Embryonic facial prominence (tissue), 1 donor: ENCODE results near the gene SLC4A5.
A peak's percentile ranks its signal among the peaks of the same experiment; 100 is the strongest.
"Not testable (repeated sequence)": the region's sequence is repeated elsewhere in the genome, so short reads cannot be mapped to it uniquely, and the experiment has no call there.

Experiments
- DNase-seq: peaks from one replicate; pipeline ENCODE4 v3.0.0-alpha.2; 2016; ENCODE audit errors: extremely low spot score

Gene SLC4A5

DNA sequence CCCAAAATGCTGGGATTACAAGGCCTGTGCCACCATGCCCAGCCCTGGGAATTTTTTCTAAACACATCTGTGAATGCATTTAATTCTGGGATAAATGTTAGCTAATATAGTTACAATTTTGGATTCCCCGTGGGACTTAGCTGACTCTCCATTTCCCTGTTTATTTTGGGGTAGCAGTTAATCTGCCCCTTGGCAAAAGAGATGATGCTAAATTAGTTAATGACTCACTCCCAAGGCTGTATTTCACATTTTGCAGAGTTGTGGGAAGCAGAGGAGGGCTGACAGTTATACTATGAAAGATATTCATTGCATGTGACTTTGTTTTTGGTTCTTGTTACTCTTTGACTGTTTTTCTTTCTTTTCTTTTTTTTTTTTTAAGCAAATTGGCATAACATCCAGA, 141.6 kb downstream of the SLC4A5 start:
- DNase-seq: no peak

DNA sequence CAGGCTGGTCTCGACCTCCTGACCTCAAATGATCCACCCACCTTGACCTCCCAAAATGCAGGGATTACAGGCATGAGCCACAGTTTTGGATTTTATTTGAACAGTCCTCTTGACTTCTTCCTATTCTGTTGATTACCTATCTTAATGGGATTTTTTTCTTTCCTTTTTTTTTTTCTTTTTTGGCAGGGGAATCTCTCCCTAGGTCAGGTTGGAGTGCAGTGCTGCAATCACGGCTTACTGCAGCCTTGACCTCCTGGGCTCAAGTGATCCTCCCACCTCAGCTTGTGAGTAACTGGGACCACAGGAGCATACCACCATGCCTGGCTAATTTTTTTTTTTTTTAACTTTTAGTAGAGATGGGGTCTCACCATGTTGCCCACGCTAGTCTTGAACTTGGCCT, 142.0 kb downstream of the SLC4A5 start:
- no peak for DNase-seq

DNA sequence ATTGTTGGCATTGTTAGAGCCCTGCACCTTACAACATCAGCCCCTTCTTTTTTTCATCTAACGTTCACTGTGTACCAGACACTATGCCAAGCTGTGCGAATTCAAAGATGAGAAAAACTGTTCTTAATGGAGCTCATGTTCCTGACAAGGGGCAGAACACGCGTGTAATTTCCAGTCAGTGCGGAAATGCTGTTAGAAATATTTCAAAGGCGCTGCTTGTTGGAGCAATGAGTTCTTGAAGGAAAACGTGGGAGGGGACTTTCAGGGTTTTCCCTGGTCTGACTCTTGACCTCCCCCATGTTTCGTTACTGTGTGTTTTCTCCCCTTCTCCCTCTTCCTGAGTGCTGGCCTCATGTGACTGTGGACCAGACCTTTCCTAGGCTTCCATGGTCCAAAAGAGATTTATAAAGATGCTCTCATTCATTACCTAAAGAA, 143.3 kb downstream of the SLC4A5 start:
- DNase-seq: no peak

DNA sequence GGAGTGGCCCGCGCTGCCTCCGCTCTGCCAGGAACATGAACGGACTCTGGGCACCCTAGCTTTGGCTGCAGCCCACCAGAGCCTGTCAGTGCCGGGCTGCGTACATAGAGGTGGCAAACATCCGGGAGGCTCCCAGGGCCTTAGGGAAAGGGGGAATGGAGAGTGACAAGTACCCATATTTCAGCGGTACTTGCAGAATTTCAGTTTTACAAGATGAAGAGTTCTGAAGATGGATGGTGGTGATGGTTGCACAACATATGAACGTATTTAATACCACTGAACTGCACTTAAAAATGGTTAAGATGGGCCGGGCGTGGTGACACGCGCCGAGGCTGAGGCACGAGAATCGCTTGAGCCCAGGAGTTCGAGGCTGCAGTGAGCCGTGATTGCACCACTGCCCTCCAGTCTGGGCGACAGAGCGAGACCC, 143.9 kb downstream of the SLC4A5 start:
- peak; percentile 54 for DNase-seq

DNA sequence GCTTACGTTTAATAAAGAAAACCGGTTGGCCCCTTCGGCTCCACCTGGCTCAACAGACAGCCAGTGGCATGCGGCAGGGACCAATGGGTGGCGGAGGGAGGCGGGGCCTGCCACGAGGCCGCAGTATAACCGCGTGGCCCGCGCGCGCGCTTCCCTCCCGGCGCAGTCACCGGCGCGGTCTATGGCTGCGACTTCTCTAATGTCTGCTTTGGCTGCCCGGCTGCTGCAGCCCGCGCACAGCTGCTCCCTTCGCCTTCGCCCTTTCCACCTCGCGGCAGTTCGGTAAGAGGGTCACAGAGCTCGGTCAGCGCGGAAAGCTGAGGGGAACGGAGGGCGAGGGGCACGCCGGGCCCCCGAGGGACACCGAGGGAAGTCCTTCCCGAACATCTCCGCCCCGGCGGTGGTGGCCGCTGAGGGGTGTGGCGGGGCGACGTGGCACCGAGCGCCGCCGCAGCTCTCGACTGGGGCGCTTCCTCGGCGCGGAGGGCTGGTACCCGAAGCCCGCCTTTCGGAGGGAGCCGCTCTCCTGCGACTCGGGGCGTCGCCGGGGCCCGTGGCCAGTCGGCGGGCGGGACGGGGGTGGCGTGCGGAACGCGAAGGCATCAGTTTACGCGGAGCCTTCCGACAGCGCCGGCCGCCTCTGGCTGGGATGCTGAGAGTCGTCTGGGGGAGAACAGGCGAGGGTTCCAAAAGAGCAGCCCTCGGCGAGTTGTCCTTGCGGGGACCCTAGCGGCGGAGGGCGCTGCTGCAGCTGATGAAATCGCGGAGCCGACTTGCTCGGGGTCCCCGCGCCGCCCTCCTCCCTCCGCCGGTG, 144.5 kb downstream of the SLC4A5 start, which contains the start of gene MTHFD2:
TSS of gene MTHFD2 (plus strand) at position 155 of the 814 bp plus-strand sequence. CDS start at position 182, 27 bp downstream.
- peak; percentile 77 for DNase-seq

DNA sequence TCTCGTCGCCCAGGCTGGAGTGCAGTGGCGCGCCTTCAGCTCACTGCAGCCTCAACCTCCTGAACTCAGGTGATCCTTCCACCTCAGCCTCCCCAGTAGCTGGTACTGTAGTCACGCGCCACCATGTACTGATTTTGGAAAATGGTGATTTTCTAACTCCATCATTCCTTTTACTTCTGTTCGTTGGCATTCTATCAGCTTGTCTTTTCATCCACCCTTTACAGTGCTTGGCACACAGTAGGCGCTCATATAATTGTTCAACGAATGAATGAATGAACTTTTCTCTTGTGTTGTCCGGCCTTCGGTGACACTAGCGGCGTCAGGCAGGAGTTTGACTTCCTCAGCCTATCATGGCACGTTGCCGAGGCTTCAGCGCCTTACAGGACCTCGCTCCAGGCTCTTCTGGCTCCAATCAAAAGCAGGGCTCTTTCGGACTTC, 145.2 kb downstream of the SLC4A5 start:
- no peak for DNase-seq

DNA sequence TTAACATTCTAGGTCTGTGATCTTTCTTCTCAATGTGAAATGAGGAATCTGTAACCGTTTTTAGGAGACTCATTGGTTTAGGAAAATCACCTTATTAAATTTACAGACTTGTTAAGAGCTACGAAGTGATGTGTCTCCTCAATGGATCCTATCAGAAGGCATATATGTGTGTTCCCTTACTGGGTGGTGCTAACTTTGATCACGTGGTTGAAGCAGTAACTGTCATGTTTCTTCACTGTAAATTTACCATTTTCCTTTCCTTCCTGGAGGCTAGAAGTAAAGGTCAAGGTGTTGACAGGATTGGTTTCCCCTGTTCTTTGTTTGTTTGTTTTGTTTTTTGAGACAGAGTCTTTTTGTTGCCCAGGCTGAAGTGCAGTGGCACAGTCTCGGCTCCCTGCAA, 146.2 kb downstream of the SLC4A5 start:
- DNase-seq: no peak

DNA sequence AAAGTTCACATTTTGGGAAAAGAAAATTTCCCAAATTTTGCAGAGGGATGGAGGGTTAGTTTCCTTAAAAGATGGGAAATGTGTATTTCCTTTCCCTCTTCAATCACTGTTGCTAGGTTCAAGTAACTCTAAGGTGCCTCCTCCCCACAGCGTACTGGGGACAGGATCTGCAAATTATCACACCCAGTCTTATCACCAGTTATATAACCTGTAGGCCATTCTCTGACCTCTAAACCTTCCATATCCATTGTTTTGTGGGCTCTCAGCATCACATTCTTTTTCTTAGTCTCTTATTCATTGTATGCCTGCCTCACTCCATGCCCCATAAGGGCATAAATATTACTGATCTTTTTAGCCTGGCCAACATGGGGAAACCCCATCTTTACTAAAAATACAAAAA, 148.4 kb downstream of the SLC4A5 start:
- DNase-seq: no peak

DNA sequence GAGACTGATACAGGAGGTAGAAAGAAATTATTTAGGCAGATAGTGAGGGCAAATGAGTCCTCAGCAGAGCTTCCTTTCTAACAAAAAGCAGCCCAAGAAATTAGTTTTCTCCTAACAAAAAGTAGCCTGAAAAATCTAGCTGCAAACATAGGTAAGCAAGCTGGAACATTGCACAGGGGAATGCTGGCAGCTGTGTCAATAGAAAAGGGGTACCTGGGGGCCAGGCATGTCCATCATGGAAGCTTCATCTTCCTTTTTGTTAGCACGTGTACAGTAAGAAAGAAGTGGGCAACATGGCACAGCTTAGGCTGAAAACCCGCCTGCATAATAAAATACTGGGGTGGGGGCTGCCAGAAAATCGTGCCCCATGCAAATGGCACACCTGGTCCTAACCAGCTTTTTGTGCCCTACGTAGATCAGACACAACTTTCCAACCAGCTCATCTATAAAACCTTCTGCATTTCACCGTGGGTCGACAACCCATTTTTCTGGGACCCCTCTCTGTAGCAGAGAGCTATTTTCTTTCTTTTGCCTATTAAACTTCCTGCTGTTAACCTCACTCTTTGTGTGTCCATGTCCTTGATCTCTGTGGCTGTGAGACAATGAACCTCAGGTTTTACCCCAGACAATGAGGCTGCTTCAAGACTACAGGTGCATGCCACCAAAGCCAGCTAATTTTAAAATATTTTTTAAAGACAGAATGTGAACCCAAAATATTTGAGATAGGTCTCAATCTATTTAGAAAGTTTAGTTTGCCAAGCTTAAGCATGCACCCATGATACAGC, 151.4 kb downstream of the SLC4A5 start:
- no peak for DNase-seq

DNA sequence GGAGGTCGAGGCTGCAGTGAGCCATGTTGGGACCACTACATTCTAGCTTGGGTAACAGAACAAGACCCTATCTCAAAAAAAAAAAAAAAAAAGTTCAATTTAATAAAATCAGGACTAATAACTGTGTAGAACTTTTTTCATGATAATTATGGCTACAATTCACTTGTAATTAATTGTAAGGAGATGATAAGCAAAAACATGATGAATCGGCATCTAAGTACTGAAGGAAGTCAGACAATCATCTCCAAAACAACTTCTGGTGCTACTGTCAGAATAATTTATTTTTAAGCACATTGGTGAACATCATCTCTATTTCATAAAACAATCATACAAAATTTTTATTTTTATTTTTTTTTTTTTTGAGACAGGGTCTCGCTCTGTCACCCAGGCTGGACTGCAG, 154.5 kb downstream of the SLC4A5 start:
- DNase-seq: no peak

DNA sequence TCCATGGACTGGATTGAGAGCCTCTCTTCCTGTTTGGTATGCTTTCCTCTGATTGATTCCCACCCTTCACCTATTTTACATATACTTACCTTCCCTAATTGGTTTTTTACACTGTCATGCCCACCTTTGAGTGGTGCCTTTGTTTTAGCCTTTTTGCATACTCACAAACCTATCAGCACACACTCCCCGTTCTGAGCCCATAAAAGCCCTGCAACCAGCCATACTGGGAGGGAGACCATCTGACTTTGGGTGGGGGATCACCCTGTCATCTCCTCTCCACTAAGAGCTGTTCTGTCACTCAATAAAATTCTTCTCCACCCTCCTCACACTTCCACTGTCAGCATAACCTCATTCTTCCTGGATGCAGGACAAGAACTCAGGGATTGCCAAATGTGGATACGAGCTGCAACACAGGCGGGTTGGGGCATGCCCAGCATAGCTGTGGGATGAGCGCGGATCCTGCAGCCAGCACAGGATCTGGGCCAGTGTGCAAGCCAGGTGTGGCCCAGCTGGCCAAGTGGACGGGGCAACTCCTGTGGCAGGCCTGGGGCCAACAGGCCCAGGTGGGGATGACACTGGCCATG, 155.1 kb downstream of the SLC4A5 start:
- DNase-seq: no peak

DNA sequence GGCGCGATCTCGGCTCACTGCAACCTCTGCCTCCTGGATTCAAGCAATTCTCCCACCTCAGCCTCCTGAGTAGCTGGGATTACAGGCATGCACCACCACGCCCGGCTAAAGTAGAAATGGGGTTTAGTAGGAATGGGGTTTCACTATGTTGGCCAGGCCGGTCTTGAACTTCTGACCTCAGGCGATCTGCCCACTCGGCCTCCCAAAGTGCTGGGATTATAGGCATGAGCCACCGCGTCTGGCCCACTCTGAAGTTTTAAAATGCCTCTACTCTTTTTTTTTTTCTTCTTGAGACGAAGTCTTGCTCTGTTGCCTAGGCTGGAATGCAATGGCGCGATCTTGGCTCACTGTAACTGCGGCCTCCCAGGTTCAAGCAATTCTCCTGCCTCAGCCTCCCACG, 156.5 kb downstream of the SLC4A5 start:
- not testable (repeated sequence) for DNase-seq

DNA sequence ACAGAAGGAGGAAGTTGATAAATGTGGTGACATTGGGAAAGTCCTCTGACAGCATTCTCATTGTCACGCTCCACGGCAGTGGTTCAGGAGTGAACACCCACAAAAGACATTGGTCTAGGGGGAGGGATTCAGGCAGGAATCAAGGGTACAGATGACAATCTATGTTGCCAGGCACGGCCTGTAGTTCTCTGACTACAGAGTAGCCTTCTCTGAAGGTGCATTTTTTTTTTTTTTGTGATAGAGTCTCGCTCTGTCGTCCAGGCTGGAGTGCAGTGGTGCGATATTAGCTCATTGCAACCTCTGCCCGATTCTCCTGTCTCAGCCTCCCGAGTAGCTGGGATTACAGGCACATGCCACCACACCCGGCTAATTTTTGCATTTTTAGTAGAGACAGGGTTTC, 157.2 kb downstream of the SLC4A5 start:
- no peak for DNase-seq

DNA sequence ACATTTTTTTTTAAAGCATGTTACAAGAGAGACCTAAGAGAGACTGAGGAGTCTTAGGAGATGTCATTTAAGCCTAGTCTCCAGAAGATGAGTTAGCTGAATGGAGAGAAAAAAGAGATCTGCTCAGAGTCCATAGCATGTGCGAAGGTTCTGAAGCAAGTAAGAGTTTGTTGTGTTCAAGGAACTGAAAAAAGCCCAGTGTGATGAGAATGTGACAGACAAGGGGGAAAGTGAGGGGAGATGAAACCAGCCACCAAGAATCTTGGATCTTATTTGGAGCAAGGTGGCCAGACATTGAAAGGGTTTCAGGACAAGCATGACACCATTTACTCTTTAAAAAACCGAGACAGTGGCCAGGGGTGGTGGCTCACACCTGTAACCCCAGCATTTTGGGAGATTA, 159.3 kb downstream of the SLC4A5 start:
- DNase-seq: no peak

DNA sequence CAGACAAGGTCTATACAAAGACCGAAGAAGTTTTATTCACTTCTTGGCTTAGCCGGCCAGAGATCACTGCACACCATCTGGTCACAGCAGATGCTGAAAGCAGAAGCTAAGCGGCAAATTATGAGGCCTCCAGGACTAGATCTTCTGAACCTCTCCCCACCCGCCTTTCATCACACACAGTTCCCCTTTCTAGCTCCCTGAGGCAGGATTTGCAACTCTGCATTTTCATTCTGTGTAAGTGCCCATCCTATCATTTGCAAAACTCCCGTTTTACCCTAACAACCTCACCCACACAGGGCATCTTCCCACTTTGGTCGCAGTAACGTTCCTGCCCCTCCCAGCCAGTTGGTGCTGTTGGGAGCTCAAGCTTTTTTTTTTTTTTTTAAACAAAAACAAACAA, 161.5 kb downstream of the SLC4A5 start:
- DNase-seq: no peak

DNA sequence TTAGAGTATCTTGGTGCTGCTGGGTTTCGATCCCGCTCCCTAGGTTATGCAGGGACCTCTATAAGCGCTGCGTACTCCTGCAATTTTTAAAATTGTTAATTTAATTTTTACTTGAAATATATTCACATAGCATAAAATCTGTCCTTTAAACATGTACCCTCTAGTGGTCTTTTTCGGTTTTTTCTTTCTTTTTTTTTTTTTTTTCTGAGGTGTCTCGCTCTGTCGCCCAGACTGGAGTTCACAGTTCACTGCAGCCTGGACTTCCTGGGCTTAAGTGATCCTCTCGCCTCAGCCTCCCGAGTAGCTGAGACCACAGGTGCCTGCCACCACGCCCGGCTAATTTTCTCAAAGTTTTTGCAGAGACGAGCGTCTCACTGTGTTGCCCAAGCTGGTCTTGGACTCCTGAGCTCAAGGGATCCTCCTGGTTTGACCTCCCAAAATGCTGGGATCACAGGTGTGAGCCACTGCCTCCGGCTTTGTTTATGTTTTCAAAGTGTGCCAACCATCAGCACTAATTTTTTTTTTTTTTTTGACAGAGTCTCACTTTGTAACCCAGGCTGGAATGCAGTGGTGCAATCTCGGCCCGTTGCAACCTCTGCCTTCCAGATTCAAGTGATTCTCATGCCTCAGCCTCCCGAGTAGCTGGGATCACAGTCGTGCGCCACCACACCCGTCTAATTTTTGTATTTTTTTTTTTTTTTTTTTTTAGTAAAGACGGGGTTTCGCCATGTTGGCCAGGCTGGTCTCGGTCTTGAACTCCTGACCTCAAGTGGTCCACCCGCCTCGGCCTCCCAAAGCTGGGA, 164.0 kb downstream of the SLC4A5 start:
- no peak for DNase-seq

DNA sequence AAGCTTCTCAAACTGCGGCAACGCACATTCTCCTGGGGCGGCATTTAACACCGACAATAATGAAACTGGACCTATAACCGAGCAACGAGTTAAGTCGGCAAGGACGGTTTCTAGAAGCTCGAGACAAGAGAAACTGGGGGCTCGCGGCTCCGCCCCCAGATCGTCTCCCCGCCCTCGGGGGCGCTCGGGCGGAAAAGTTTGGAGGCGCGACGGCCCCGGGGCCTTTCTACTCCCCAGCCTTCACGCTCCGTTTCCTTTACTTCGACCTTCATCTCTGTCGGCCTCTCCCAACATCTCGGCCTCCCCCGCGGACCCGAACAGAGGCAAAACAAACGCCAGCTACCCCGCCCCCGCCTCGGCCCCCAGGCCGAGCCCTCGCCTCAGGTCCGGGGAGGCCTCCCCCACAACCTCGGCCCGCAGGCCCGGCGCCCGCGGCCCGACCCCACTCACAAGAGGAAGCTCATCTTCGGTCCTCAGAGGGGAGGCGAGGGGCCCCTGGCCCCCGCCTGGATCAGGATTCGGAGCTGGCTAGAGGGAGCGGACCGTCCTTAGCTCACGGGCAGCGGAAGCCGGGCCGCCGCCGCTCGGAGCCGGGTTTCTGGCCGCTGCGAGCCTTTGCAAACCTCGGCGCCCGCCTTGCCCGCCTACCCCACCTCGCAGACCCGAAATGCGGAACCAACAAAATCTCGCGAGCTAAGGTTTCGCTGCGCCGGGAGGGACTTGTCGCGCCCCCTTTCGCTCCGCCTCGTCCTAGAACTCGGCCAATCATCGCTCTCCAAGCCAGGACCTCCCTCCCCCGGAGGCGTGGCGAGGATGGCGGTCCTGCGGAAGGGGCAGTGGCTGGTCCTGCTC, 164.8 kb downstream of the SLC4A5 start, which contains the start of gene MOB1A:
TSS of gene MOB1A (minus strand) at position 669 of the 852 bp plus-strand sequence. CDS start at position 464, 205 bp downstream.
- peak; percentile 96 for DNase-seq

DNA sequence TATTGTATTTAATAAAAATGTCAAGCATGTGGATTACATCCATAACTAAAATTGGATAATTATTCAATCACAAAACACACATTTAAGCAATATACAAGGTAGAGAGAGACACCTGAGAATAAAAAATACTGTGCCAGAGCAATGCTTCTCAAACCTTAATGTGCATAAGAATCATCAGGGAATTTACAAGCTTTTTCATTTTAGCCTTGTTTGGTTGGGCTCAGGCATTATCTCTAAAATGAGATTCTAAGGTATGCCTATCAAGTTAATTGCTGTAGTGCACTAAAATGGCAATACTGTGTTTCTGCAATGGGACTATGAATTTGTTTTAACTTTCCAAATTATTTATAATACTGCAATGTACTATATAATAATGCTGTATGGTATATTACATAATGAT, 165.5 kb downstream of the SLC4A5 start:
- DNase-seq: no peak

DNA sequence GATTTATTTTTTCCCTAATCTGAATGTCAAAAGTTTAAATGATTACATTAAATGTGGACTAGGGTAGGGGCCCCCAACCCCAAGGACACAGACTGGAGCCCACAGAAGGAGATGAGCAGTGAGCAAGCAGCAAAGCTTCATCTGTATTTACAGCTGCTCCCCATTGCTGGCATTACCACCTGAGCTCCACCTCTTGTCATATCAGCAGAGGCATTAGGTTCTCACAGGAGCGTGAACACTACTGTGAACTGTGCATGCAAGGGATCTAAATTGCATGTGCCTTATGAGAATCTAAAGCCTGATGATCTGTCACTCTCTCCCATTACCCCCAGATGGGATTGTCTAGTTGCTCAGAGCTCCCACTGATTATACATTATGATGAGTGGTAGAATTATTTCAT, 168.3 kb downstream of the SLC4A5 start:
- DNase-seq: no peak

DNA sequence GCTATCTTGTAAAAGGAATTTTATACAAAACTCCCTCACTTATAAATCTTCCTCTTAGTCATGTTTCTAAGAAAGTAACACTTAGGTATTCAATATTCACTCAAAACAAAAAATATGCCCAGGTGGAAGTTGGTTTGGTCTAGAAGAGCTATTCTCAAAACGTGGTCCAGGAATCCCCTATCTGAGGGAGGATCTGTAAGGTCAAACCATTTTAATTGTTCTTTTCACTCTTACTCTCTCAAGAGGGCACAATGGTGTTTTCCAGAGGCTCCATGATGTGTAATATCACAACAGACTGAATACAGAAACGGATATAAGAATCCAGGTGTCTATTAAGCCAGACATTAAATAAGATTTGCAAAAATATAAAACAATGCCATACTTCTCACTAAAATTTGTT, 174.5 kb downstream of the SLC4A5 start:
- no peak for DNase-seq
